ENCODE results near the gene PAPPA. TPM values are rescaled to one million over a fixed set of nuclear protein-coding genes. Genes with fewer than 3 reads are reported as not detected.

Gene PAPPA
- total and polyA plus RNA-seq, 2 of the 8 experiments (the other 6 are each of a cell fraction or from before 2014, with no cell fraction given), result 0.18 to 0.63 TPM

GRCh38 chr9:116366241-116366640 is 212.7 kb downstream of the PAPPA start:
- 53 to 67% methylated on average over 1 of the region's 1 CpG for WGBS, 2 experiments (ENCODE audit: extremely low coverage in 1 of 2, insufficient coverage in 1 of 2, insufficient read length in 1 of 2, insufficient replicate concordance in 2 of 2, low coverage in 1 of 2, low lambda C conversion rate in 2 of 2, missing lambda C conversion rate in 1 of 2)
- CTCF ChIA-PET (ENCODE audit: partially characterized antibody), result interaction anchor here (0.6 to 4.4 kb wide), 4 partner anchors 9 to 296 kb away, joined by 3 to 22 read pairs (median 4); no protein-coding TSS in a partner anchor
- POLR2A ChIA-PET (ENCODE audit: partially characterized antibody), result interaction anchor here (1.4 kb wide), 1 partner anchor 8 kb away, joined by 3 read pairs; no protein-coding TSS in a partner anchor

More at GRCh38 chr9:116366241-116366640, 212.7 kb downstream of the PAPPA start:
- FAIRE-seq, result no peak
- no peak overlapping the region for H3K4me2 ChIP-seq (ENCODE audit: insufficient read depth in 1 of 2, low read depth in 2 of 2, low read length in 2 of 2)
- H3K56ac ChIP-seq (replicated peaks; ENCODE audit: insufficient read length, low read depth, low read length), result no peak overlapping the region
- H3K9ac ChIP-seq (replicated peaks in 1 of 4; ENCODE audit: extremely low read depth in 1 of 4, low read depth in 3 of 4, low read length in 3 of 4), result no peak overlapping the region
- H3K18ac ChIP-seq (ENCODE audit: extremely low read depth, low read length), result no peak overlapping the region
- H2AK5ac ChIP-seq (ENCODE audit: low read depth, low read length), result no peak overlapping the region
- no peaks in the 10 kb centered on the region for H3K79me2 ChIP-seq (ENCODE audit: control insufficient read depth in 1 of 2, insufficient read depth in 2 of 2, low read length in 2 of 2)
- no peaks in the 10 kb centered on the region for H3K23me2 ChIP-seq (ENCODE audit: low read depth, low read length)
- no peak overlapping the region for H4K5ac ChIP-seq (ENCODE audit: insufficient read length, low read depth, low read length)
- no peak overlapping the region for H3K4ac ChIP-seq (replicated peaks; ENCODE audit: insufficient read length, low read depth, low read length)
- no peaks in the 10 kb centered on the region for H4K20me1 ChIP-seq (replicated peaks in 1 of 2; ENCODE audit: control insufficient read depth in 1 of 2, insufficient read depth in 2 of 2, low read length in 2 of 2)
- H2BK20ac ChIP-seq (ENCODE audit: low read length), result no peak overlapping the region
- H3K27ac ChIP-seq (ENCODE audit: low read depth, low read length), result no peak overlapping the region
- H3K79me1 ChIP-seq (ENCODE audit: low read depth, low read length), result no peaks in the 10 kb centered on the region
- no peak overlapping the region for H3K14ac ChIP-seq (ENCODE audit: insufficient read length)
- no peak overlapping the region for H4K91ac ChIP-seq (replicated peaks; ENCODE audit: insufficient read length, low read length)
- no peak overlapping the region for H2BK15ac ChIP-seq (ENCODE audit: low read length)
- TF ChIP-seq SRF (IDR thresholded peaks at IDR 0.05; ENCODE audit: low read depth, low read length), result no peak
- no peak for TF ChIP-seq KDM4A (IDR thresholded peaks at IDR 0.05; ENCODE audit: low read depth, low read length, severe bottlenecking)
- TF ChIP-seq, protein P1, sequence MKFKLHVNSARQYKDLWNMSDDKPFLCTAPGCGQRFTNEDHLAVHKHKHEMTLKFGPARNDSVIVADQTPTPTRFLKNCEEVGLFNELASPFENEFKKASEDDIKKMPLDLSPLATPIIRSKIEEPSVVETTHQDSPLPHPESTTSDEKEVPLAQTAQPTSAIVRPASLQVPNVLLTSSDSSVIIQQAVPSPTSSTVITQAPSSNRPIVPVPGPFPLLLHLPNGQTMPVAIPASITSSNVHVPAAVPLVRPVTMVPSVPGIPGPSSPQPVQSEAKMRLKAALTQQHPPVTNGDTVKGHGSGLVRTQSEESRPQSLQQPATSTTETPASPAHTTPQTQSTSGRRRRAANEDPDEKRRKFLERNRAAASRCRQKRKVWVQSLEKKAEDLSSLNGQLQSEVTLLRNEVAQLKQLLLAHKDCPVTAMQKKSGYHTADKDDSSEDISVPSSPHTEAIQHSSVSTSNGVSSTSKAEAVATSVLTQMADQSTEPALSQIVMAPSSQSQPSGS (IDR thresholded peaks at IDR 0.05; ENCODE audit: low read length), result no peak
- no peak for TF ChIP-seq EP300 (IDR thresholded peaks at IDR 0.05; ENCODE audit: borderline replicate concordance in 1 of 2, low read depth in 2 of 2, low read length in 2 of 2)
- TF ChIP-seq RXRA (IDR thresholded peaks at IDR 0.05; ENCODE audit: insufficient read depth, low read depth, low read length), result no peak
- no peak for TF ChIP-seq CREB1 (IDR thresholded peaks at IDR 0.05)
- no peak for TF ChIP-seq CBX5 (IDR thresholded peaks at IDR 0.05; ENCODE audit: low read depth, low read length)
- no peak overlapping the region for H3K4me3 ChIP-seq (ENCODE audit: extremely low read depth in 1 of 4, insufficient read depth in 2 of 4, low read depth in 3 of 4, low read length in 4 of 4)
- peaks cover 0 to 3% (median 1%) of the 10 kb centered on the region in 4 experiments; a peak in 3 of 7 replicates for H3K4me1 ChIP-seq (replicated peaks in 1 of 4; ENCODE audit: control insufficient read depth in 3 of 4, insufficient read depth in 4 of 4, low read length in 3 of 4)
- no peak overlapping the region for H2BK12ac ChIP-seq (ENCODE audit: low read depth, low read length)
- no peak overlapping the region for H2BK5ac ChIP-seq (ENCODE audit: low read depth, low read length)
- H4K8ac ChIP-seq (ENCODE audit: extremely low read depth, insufficient read depth, low read length), result no peak overlapping the region
- H2AFZ ChIP-seq (ENCODE audit: low read length), result no peak overlapping the region
- H3K9me3 ChIP-seq (ENCODE audit: insufficient read depth in 2 of 2, low read depth in 1 of 2, low read length in 1 of 2), result no peaks in the 10 kb centered on the region
- H3K27me3 ChIP-seq (replicated peaks in 1 of 4; ENCODE audit: control insufficient read depth in 3 of 4, extremely low read depth in 1 of 4, insufficient read depth in 3 of 4, low read length in 3 of 4), result no peaks in the 10 kb centered on the region
- no peaks in the 10 kb centered on the region for H3K36me3 ChIP-seq (ENCODE audit: control insufficient read depth in 2 of 4, insufficient read depth in 4 of 4, low read length in 3 of 4)
- no peak overlapping the region for H3K23ac ChIP-seq (ENCODE audit: insufficient read length)
- H2BK120ac ChIP-seq (replicated peaks; ENCODE audit: low read depth, low read length), result no peak overlapping the region
- no peak for DNase-seq (ENCODE audit: low read depth in 1 of 2, low spot score in 2 of 2)

All from H1 (cell line).